GM08714 (cell line): ENCODE measurements around the gene BCAS1.

Source experiments
- H3K4me3 ChIP-seq: fragments of 200-500 bp; sonication (Bioruptor generic); 2 replicates; pipeline ENCODE4 v1.5.1; 2014; ENCODE audit warnings: mild to moderate bottlenecking, low read length, inconsistent platforms
- ZNF274 ChIP-seq: IDR thresholded peaks from 2 replicates; pipeline ENCODE4 v1.6.1; 2012; ENCODE audit warnings: mild to moderate bottlenecking, low read depth, low read length

BCAS1 gene

DNA sequence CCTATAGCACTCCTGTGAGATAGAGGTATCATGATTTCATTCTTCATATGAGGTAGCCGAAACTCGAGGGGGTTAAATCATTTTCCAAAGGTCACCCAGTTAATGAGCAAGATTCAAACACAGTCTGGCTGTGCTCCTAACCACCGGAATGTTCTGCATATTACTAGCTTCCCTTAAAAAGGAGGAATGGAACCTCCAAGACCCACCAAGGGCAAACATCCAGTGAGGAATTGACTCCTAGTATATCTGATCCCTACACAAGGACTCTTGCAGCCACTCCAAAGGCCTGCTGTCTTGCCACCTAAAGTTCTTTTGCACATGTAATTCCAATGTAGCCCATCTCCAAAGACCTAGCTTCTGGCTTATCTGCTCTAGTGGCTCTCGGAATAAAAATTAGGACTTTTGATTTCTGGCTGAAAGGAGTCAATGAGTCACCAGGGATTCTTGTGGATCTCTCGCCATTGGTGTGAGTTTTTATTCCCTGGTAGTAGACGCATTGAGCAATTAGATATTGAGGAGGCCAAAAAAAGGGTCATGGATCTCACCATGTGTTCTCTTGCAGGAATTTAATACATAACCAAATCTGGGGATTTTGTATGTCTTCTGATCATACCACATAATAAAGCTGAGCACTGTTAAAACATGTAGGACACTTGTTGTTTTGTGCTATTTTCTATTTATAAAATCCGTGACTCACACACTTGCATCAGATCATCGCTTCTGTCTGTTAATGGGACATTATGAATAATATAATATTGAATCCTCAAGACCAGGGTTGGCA lies 9.1 kb downstream of the BCAS1 start:
- no peak overlapping the region for H3K4me3 ChIP-seq
- TF ChIP-seq ZNF274: no peak

DNA sequence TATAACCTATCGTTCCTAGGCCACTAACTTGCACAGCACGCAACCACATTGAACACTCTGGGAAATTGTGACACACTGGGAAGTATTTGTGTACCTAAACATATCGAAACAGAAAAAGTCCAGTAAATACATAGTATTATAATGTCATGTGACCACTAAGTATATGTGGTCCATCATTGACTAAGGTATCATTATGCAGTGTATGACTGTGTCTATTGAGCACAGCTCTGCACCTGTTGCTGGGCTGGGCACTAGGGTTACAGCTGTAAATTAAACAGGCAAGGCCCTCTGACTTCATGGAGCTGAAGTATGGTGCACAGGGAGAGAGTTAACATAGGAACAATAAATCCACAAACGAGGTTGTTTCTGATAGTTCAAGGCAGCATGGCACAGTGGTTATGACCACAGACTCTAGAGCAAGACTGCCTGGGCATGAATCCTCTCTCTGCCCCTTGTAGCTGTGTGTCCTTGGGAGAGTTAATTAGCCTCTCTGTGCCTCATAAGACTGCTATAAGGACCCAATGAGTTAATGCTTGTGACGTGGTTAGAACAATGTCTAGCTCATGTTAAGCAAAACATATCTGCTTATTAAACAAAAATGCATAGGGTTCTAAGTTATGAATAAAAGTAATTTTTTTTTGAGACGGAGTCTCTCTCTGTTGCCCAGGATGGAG lies 10.6 kb downstream of the BCAS1 start:
- TF ChIP-seq ZNF274: no peak
- H3K4me3 ChIP-seq: no peak overlapping the region

DNA sequence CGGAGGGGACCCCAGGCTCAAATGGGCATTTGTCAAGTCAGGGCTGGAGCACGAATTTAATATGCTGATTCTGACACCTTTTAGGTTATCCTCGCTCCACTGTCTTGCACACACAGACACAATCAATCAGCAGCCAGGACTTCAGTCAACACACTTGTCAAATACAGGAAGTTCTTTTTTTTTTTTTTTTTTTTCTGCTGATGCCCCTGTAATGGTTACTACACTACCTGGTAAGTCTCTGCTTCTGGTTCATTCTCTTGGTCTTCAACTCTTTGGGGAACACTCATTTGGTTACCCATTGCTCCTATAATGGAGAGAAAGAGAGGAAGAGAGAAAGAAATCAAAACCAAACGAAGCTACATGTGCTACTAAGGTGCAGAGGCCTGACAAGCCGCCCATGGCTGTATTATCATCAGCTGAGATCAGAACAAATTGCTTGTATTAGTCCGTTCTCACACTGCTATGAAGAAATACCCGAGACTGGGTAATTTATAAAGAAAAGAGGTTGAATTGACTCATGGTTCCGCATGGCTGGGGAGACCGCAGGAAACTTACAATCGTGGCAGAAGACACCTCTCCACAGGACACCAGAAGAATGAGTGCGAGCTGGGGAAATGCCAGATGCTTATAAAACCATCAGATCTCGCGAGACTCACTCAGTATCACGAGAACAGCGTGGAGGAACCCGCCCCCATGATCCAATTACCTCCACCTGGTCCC lies 11.8 kb downstream of the BCAS1 start:
- H3K4me3 ChIP-seq: no peak overlapping the region
- no peak for TF ChIP-seq ZNF274

DNA sequence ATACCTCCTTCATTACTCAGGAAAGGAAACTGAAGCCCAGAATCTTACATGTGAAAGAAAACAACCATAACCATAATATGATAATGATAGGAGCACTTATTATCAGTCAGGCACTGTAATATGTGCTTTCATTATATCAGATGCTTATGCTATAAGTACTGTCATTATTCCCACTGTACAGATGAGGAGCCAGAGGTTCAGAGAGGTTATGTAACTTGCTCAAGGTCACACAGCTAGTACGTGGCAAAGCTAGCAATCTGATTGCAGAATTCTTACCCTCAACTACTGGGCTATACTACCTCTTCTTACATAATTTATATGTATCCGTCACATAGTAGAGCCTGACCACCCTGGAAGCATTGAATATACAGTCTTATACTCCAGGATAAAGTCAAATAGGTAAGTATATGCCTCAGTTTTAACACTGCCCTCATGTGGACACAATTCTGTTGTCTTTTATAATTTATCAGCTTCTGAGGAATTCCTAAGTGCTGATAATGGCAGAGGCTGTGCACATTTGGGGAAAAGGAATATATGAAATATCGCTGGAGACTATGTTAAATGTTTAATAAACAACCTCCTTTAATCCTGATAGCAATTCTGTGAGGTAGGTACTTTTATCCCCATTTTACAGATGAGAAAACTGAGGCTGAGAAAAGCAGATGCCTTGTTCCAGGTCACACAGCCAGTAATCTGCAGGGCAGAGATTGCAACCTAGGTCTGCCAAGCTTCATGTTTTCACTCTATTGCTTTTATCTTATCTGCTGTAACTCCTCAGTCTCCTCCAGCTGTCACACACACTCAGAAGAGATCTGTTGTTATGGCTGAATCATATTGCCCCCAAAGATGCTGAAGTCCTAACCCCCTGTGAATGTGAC lies 13.4 kb downstream of the BCAS1 start:
- no peak for TF ChIP-seq ZNF274
- H3K4me3 ChIP-seq: no peak overlapping the region

DNA sequence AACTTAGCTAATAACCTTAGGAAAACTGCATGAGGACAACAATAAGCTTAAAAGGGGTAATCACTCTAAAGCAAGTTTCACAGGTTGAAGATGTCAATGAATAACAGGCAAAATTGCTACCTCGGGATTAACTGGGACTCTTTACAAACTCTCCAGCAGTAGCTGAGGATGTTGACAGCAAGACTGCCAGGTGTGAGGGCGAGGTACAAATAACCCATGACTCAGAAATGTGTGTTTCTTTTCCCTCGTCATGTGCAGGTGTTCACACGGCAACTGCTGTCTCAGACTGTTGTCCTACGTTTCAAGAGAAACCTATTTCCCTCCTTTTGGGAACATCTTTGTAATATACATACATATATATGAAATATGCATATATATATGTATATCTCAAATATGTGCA lies 15.9 kb downstream of the BCAS1 start:
- no peak for TF ChIP-seq ZNF274

DNA sequence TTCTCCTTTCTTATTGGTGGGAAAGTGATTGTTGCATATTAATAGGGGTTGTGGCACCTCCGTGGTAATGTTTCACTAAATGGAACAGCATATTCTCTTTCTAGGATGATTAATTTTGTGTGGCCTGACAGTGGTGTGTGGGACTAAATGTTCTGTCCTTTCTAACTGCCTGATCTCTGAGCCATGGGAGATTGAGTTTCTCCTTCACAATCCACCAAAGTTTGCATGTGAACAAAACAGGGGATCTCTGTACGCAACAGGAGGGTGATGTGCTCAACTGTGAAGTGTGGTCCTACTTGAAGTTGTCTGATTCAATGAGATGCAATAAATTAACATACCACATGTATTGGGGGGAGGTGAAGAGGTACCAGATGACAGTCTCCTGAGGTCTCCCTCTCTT lies 19.3 kb downstream of the BCAS1 start:
- H3K4me3 ChIP-seq: no peak overlapping the region
- no peak for TF ChIP-seq ZNF274

More for the DNA sequence above, 15.9 kb downstream of the BCAS1 start:
- H3K4me3 ChIP-seq: no peak overlapping the region

DNA sequence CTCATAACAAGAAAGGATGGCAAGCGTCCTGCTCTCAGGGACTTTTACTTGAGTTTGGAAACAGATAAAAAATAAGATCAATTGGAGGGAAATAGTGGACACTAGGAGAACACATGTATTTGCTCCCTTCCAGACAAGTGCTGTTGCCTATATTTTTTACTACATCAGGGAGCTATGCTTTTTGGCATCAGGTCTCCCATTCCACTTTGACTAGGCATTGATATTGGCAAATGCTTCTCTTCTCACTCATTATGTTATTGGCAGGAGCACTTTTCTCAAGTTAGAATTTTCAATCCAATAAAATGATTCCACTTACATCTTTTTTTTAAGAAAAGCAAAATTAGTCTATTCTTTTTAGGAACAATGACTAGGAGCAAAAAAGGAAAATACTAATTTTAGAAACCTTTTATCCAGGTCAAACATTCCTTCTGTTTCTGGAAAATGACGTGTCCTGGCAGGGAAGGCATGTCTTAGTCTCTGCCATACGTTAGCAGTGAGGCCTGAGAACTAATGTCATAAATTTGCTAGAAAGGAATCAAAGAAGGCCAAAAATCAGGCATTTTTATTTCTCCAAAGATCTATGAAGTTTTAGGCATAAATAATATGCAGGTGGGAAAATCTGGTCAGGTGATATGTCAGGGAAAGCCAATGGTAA lies 21.4 kb downstream of the BCAS1 start:
- no peak for TF ChIP-seq ZNF274
- H3K4me3 ChIP-seq: no peak overlapping the region

DNA sequence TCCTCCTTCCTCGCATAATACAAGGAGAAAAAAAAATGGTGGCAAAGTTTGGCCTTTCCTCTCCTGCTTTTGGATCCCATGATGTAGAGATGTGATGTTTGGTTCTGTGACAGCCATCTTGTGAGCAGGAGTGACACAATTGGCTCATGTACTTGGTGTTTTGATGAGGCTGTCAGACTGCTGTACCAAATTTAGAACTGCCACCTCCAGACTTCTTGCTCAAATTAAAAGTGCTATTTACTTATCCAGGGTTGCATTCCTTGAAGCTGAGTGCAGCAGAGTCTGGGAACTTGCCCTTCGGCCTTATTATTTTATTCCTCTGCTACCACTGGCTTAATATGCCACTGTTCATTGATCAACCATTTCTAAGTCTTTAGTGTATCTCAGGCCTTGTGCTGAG lies 21.9 kb downstream of the BCAS1 start:
- no peak overlapping the region for H3K4me3 ChIP-seq
- TF ChIP-seq ZNF274: no peak

DNA sequence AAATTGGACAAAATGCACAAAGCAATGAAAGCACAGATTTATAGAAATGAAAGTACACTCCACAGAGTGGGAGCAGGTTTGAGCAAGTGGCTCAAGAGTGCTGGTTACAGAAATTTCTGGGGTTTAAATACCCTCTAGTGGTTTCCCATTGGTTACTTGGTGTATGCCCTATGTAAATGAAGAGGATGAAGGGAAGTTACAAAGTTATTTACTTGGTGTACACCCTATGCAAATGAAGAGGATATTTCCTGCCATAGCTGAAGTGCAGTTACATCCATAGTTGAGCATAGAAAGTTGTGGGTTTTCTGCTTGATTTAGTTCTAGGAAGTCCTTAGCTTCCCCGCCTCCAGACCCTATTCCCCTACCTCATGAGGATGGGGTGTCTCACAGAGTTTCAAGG lies 22.7 kb downstream of the BCAS1 start:
- H3K4me3 ChIP-seq: no peak overlapping the region
- no peak for TF ChIP-seq ZNF274

DNA sequence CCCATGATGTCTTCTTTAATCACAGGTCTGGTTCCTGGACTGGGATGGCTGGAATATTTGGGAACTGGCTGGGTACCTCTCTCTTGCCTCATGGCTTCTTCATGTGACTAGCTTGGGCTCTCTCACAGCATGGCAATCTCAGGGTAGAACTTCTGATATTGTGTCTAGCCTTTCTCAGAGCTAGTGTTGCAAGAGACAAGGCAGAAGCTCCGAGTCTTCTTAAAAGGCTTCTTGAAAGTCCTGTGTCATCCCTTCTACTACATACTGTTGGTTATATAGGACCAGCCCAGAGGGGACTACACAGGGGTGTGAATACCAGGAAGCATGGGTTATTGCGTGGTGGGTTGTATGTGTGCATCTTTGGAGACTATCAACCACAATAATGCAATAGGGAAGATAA lies 23.3 kb downstream of the BCAS1 start:
- no peak for TF ChIP-seq ZNF274

DNA sequence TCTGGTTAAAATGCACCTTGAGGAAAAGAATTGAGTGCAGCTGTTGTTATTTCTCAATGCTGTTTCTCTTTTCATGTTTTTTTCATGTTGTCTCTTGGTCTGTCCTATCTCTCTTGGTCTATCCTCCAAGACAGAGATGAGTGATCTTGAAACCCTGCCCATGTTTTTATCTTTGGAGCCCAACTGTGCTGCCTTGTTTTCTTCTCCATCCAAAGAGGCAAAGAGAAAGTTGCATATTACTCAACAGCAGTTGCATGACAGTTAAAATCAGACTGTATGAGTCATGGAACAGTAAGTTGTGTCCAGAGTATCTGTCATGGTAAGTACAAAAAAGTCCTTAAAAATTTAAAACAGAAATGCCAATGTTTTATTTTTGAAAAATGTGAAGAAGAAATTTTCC lies 26.2 kb downstream of the BCAS1 start:
- TF ChIP-seq ZNF274: no peak
- no peak overlapping the region for H3K4me3 ChIP-seq

More for the DNA sequence above, 23.3 kb downstream of the BCAS1 start:
- H3K4me3 ChIP-seq: no peak overlapping the region

DNA sequence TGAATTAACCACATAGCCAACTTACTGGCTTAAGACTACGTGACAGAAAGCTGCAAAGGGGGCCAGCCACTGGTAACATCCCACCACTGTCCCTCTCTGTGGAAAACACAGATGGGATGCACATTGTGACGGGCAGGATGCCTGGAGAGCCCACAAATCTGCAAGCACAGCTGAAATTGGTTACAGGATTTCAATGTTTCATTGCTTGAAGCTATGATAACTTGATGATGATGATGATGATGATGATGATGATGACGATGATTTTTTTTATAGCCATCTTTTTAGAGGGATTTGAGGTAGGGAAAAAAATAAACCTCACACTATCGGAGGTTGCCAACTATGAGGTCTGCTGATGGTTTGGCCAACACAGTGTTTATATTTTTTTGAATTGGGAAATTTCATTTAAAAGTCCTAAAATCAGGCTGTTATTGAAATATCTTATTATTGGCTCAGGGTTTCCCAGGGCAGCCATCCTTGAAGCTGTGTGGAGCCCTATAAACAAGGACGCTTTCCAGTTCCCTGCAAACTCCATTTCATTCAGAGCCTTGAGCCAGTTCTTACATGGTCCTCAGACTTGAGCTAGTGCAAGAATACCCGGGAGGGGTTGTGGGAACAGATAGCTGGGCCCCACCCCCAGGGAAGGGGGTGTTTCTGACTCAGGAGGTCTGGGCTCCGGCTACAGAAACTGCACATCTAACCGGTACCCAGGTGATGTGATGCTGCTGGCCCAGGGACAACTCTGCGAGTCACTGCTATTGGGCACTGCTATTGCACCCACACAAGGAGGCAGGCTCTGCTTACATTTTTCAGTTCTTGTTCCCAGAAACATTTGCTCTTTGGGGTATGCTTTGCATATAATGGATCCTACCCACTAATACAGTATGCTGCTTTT lies 27.1 kb downstream of the BCAS1 start:
- TF ChIP-seq ZNF274: no peak
- no peak overlapping the region for H3K4me3 ChIP-seq
